HCT116 (cell line): ENCODE measurements around the gene SPNS1. TPM values are rescaled to one million over a fixed set of nuclear protein-coding genes. Genes with fewer than 3 reads are reported as not detected.

ENCODE experiments used
- ATAC-seq: fragments of 200-7000 bp; cut with Tn5 transposase; 2 replicates; pipeline ENCODE4 v1.9.1; 2020; ENCODE audit warnings: mild to moderate bottlenecking, moderate library complexity
- BruUV-seq: library from RNA; stranded (reverse); fragments of 400-500 nt; replicated peaks from 2 replicates; lab custom pipeline; 2021; lab: Mats Ljungman, UMichigan
- CTCF ChIA-PET: fragments of 300-600 bp; sonication (Branson Sonifier 250); formaldehyde crosslinking; loops from one replicate; lab custom pipeline; 2021; ENCODE audit warnings: antibody characterized with exemption; lab: Charles Lee
- POLR2A ChIA-PET: fragments of 300-600, 350-600 bp; sonication (Branson Sonifier 250); formaldehyde crosslinking; loops from one replicate; lab custom pipeline; 2021; ENCODE audit warnings: antibody characterized with exemption; lab: Charles Lee
- RAD21 ChIA-PET, 2 experiments: fragments of 300-600 bp; sonication (Branson Sonifier 250); formaldehyde crosslinking; loops; one replicate each; lab custom pipeline; 2023; ENCODE audit warnings: low total read pairs in 2 of 2; ENCODE audit not compliant: uncharacterized antibody in 2 of 2, unreplicated experiment in 2 of 2, low non-redundant PET in 1 of 2; lab: Charles Lee
- DNase-seq: peaks from one replicate; pipeline ENCODE4 v3.0.0-alpha.2; 2010; ENCODE audit warnings: low read depth, low spot score
- H2AFZ ChIP-seq: fragments of 200-600 bp; shearing (Covaris generic), sonication (generic); 2 replicates; pipeline ENCODE4 v1.6.1; 2017; ENCODE audit warnings: low read depth, mixed run types, mixed read lengths, antibody characterized with exemption, low read length; ENCODE audit not compliant: poor library complexity, severe bottlenecking
- H3K27ac ChIP-seq: 2 replicates; pipeline ENCODE4 v1.5.1; 2012; ENCODE audit warnings: low read depth, low read length
- H3K27me3 ChIP-seq: fragments of 200-600 bp; sonication (generic); 2 replicates; pipeline ENCODE4 v1.6.1; 2016; ENCODE audit warnings: mixed run types, low read length, mixed read lengths; ENCODE audit not compliant: insufficient read depth
- H3K36me3 ChIP-seq, 2 experiments: fragments of 200-500 bp in 1 of 2; fragments of 200-600 bp in 1 of 2; sonication (Bioruptor generic) in 1 of 2; sonication (generic) in 1 of 2; 2 replicates each; pipeline versions ENCODE4 v1.5.1 to v1.6.1; 2014 to 2016; ENCODE audit warnings: low read length in 2 of 2, inconsistent platforms in 1 of 2, mixed read lengths in 1 of 2, mixed run types in 1 of 2; ENCODE audit not compliant: insufficient read depth in 2 of 2, control insufficient read depth in 1 of 2
- H3K4me1 ChIP-seq, 2 experiments: fragments of 200-600 bp in 1 of 2; sonication (generic) in 1 of 2; 2 replicates each; pipeline versions ENCODE4 v1.5.1 to v1.6.1; 2012 to 2017; ENCODE audit warnings: low read length in 2 of 2, inconsistent platforms in 1 of 2, mild to moderate bottlenecking in 1 of 2, mixed read lengths in 1 of 2, mixed run types in 1 of 2, moderate library complexity in 1 of 2; ENCODE audit not compliant: insufficient read depth in 2 of 2, control insufficient read depth in 1 of 2
- H3K4me2 ChIP-seq: fragments of 200-600 bp; sonication (generic); 2 replicates; pipeline ENCODE4 v1.6.1; 2017; ENCODE audit warnings: mixed run types, low read length, mixed read lengths
- H3K4me3 ChIP-seq, 2 experiments: fragments of 200-600 bp in 1 of 2; sonication (generic) in 1 of 2; replicated peaks in 1 of 2; 2 replicates each; pipeline ENCODE4 v1.5.1; 2011 to 2016; ENCODE audit warnings: low read length in 2 of 2, control low read depth in 1 of 2, low read depth in 1 of 2, mild to moderate bottlenecking in 1 of 2, mixed read lengths in 1 of 2, mixed run types in 1 of 2
- H3K79me2 ChIP-seq: fragments of 200-600 bp; sonication (generic); 2 replicates; pipeline ENCODE4 v1.6.1; 2017; ENCODE audit warnings: mild to moderate bottlenecking, mixed run types, low read length, moderate library complexity, mixed read lengths; ENCODE audit not compliant: insufficient read depth
- H3K9ac ChIP-seq: fragments of 200-600 bp; sonication (generic); 2 replicates; pipeline ENCODE4 v1.6.1; 2016; ENCODE audit warnings: low read length, mixed read lengths
- H3K9me2 ChIP-seq: fragments of 200-600 bp; sonication (generic), shearing (Covaris generic); 2 replicates; pipeline ENCODE4 v1.6.1; 2017; ENCODE audit warnings: mixed run types, mild to moderate bottlenecking, moderate library complexity; ENCODE audit not compliant: insufficient read depth
- H3K9me3 ChIP-seq, 2 experiments: fragments of 200-500 bp in 1 of 2; fragments of 200-600 bp in 1 of 2; sonication (Bioruptor generic) in 1 of 2; sonication (generic) in 1 of 2; 2 replicates each; pipeline ENCODE4 v1.6.1; 2014 to 2017; ENCODE audit warnings: low read length in 2 of 2, mixed read lengths in 2 of 2, inconsistent platforms in 1 of 2, low read depth in 1 of 2, mild to moderate bottlenecking in 1 of 2, mixed run types in 1 of 2, moderate library complexity in 1 of 2; ENCODE audit not compliant: control insufficient read depth in 1 of 2, insufficient read depth in 1 of 2
- H4K20me1 ChIP-seq: fragments of 200-600 bp; sonication (generic), shearing (Covaris generic); 2 replicates; pipeline ENCODE4 v1.6.1; 2017; ENCODE audit warnings: mixed run types, mild to moderate bottlenecking, moderate library complexity; ENCODE audit not compliant: insufficient read depth
- CBX3 ChIP-seq: IDR thresholded peaks from 2 replicates; pipeline ENCODE4 v1.6.1; 2012; ENCODE audit warnings: low read depth
- CEBPB ChIP-seq: IDR thresholded peaks from 2 replicates; pipeline ENCODE4 v1.6.1; 2012; ENCODE audit warnings: low read depth
- EGR1 ChIP-seq: IDR thresholded peaks from 2 replicates; pipeline ENCODE4 v1.6.1; 2012; ENCODE audit warnings: low read depth
- ELF1 ChIP-seq: IDR thresholded peaks from 2 replicates; pipeline ENCODE4 v1.6.1; 2012; ENCODE audit warnings: low read depth, borderline replicate concordance
- EZH2phosphoT487 ChIP-seq: fragments of 200-600 bp; IDR thresholded peaks from 2 replicates; pipeline ENCODE4 v1.6.1; 2018; ENCODE audit warnings: antibody characterized with exemption, borderline replicate concordance
- POLR2A ChIP-seq: IDR thresholded peaks from 2 replicates; pipeline ENCODE4 v1.7.0; 2011; ENCODE audit warnings: borderline replicate concordance; ENCODE audit not compliant: insufficient read depth, insufficient read length; ENCODE audit errors: extremely low read depth
- POLR2AphosphoS5 ChIP-seq: IDR thresholded peaks from 2 replicates; pipeline ENCODE4 v1.6.1; 2011; ENCODE audit warnings: mild to moderate bottlenecking, low read depth, low read length, moderate library complexity
- RAD21 ChIP-seq: IDR thresholded peaks from 2 replicates; pipeline ENCODE4 v1.6.1; 2012; ENCODE audit warnings: low read depth, mild to moderate bottlenecking
- SIN3A ChIP-seq: IDR thresholded peaks from 2 replicates; pipeline ENCODE4 v1.6.1; 2012; ENCODE audit warnings: low read depth
- SRF ChIP-seq: IDR thresholded peaks from 2 replicates; pipeline ENCODE4 v1.6.1; 2012; ENCODE audit warnings: low read depth
- ZNF274 ChIP-seq: fragments of 200-500 bp; sonication (Bioruptor generic); IDR thresholded peaks from 2 replicates; pipeline ENCODE4 v1.6.1; 2014; ENCODE audit warnings: mild to moderate bottlenecking, low read depth, low read length, inconsistent platforms
- intact Hi-C: fragments of 100-400 bp; cut with micrococcal nuclease; formaldehyde crosslinking; loops from 2 replicates; pipeline ENCODE4 v1.10.0; 2022
- total RNA-seq: library from RNA; stranded (reverse); gene quantifications from one replicate; pipeline ENCODE4 v1.2.1, GENCODE V29; 2021; ENCODE audit not compliant: unreplicated experiment
- TF ChIP-seq, protein P1 (sequence below), 3 experiments: fragments of 200-600 bp in 1 of 3; sonication (generic) in 1 of 3; IDR thresholded peaks in 2 of 3; conservative IDR thresholded peaks in 1 of 3; 2 replicates each; pipeline ENCODE4 v1.5.1; 2012 to 2017; ENCODE audit warnings: low read depth in 2 of 3, low read length in 2 of 3, antibody characterized with exemption in 1 of 3, borderline replicate concordance in 1 of 3, control low read depth in 1 of 3, mild to moderate bottlenecking in 1 of 3, mixed read lengths in 1 of 3, mixed run types in 1 of 3, moderate library complexity in 1 of 3; ENCODE audit not compliant: insufficient read depth in 1 of 3
- TF ChIP-seq, protein P2 (sequence below): IDR thresholded peaks from 2 replicates; pipeline ENCODE4 v1.6.1; 2012
- TF ChIP-seq, protein P3 (sequence below): IDR thresholded peaks from 2 replicates; pipeline ENCODE4 v1.6.1; 2012; ENCODE audit warnings: low read depth

SPNS1 gene
- total RNA-seq, 1 experiment from 2014 or later = 32.3 TPM

DNA sequence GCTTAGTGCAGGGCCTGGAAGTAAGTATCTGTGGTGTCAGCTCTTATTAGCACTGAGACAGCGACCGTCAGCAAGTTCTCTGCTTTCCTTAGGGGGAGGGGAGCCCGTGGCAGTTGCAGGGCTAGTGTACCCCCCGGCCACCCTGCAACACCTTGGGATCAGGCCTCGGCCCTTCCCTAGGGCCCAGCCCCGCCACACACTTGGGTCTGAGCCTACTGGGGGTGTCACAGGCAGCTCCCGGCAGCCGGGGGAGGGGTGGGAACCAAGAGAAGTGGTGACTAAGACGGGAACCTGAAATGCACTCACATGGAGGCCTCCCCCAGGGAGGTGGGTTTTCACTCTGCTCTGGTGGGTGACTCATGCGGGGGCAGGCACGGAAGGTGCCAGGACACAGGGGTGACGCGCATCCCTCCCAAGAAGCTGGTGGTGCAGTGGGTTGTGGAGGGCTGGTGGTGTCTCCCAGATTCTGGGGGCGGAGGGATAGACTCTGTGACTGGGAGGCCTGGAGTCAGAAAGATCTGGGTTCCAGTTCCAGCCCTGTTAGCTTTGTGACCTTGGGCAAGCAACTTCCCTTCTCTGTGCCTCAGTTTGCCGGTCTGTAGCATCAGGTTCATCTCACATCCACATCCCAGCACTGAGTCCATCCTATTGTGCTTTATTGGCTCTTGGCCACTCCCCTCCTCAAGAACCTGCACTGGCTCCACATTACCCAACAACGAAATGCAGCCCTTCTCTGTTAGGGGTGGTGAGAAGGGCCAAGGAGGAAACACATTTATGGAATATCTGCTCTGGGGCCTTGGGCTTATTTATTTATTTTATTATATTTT, 54.8 kb downstream of the SPNS1 start:
- no TSS peak for BruUV-seq

DNA sequence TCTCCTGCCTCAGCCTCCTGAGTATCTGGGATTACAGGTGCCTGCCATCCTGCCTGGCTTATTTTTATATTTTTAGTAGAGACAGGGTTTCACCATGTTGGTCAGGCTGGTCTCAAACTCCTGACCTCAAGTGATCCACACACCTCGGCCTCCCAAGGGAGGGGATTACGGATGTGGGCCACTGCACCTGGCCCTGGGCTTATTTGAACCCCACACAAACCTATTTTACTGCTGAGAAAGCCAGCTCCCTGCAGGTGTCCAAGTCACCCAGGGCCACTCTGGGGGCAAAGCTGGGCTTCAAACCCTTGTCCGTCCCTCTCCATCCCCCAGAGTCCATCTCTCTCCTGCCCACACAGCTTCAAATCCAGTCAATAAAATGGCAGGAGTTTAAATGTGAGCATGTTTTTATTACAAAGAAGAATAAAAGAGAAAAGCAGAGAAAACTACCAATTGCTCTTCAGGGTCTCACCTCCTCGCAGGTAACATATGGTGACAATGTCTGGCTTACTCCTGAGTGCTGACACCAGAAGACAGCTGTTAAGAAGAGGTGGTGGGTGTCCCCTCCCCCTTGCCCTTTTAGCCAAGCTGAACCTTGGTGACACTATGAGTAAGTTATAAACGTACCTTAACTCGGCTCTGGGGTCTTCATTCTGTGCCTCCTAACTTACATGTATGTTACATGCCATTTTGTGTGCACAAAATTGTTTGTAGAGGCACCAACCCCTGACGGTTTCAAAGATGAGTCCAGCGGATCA, 55.7 kb downstream of the SPNS1 start:
- H3K79me2 ChIP-seq = no peaks in the 10 kb centered on the region
- no peak for TF ChIP-seq SIN3A
- no peak for TF ChIP-seq EZH2phosphoT487
- TF ChIP-seq CBX3 = no peak
- TF ChIP-seq RAD21 = no peak
- TF ChIP-seq, protein P1, sequence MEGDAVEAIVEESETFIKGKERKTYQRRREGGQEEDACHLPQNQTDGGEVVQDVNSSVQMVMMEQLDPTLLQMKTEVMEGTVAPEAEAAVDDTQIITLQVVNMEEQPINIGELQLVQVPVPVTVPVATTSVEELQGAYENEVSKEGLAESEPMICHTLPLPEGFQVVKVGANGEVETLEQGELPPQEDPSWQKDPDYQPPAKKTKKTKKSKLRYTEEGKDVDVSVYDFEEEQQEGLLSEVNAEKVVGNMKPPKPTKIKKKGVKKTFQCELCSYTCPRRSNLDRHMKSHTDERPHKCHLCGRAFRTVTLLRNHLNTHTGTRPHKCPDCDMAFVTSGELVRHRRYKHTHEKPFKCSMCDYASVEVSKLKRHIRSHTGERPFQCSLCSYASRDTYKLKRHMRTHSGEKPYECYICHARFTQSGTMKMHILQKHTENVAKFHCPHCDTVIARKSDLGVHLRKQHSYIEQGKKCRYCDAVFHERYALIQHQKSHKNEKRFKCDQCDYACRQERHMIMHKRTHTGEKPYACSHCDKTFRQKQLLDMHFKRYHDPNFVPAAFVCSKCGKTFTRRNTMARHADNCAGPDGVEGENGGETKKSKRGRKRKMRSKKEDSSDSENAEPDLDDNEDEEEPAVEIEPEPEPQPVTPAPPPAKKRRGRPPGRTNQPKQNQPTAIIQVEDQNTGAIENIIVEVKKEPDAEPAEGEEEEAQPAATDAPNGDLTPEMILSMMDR (IDR thresholded peaks at IDR 0.05 in 2 of 3, conservative IDR thresholded peaks at IDR 0.05 in 1 of 3; ENCODE audit: borderline replicate concordance in 1 of 3, insufficient read depth in 1 of 3, low read depth in 2 of 3, low read length in 2 of 3) = no peak
- no peak for TF ChIP-seq SRF
- TF ChIP-seq, protein P2, sequence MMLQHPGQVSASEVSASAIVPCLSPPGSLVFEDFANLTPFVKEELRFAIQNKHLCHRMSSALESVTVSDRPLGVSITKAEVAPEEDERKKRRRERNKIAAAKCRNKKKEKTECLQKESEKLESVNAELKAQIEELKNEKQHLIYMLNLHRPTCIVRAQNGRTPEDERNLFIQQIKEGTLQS = no peak
- no peak for TF ChIP-seq ZNF274
- no peak for TF ChIP-seq CEBPB
- TF ChIP-seq POLR2AphosphoS5 = no peak
- TF ChIP-seq POLR2A = no peak
- TF ChIP-seq, protein P3, sequence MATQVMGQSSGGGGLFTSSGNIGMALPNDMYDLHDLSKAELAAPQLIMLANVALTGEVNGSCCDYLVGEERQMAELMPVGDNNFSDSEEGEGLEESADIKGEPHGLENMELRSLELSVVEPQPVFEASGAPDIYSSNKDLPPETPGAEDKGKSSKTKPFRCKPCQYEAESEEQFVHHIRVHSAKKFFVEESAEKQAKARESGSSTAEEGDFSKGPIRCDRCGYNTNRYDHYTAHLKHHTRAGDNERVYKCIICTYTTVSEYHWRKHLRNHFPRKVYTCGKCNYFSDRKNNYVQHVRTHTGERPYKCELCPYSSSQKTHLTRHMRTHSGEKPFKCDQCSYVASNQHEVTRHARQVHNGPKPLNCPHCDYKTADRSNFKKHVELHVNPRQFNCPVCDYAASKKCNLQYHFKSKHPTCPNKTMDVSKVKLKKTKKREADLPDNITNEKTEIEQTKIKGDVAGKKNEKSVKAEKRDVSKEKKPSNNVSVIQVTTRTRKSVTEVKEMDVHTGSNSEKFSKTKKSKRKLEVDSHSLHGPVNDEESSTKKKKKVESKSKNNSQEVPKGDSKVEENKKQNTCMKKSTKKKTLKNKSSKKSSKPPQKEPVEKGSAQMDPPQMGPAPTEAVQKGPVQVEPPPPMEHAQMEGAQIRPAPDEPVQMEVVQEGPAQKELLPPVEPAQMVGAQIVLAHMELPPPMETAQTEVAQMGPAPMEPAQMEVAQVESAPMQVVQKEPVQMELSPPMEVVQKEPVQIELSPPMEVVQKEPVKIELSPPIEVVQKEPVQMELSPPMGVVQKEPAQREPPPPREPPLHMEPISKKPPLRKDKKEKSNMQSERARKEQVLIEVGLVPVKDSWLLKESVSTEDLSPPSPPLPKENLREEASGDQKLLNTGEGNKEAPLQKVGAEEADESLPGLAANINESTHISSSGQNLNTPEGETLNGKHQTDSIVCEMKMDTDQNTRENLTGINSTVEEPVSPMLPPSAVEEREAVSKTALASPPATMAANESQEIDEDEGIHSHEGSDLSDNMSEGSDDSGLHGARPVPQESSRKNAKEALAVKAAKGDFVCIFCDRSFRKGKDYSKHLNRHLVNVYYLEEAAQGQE = no peak

More for the DNA sequence above, 54.8 kb downstream of the SPNS1 start:
- H3K79me2 ChIP-seq = no peaks in the 10 kb centered on the region
- H3K4me3 ChIP-seq = no peak overlapping the region
- no peaks in the 10 kb centered on the region for H3K9me2 ChIP-seq
- RAD21 ChIA-PET = no interaction called here
- CTCF ChIA-PET = no interaction called here
- H4K20me1 ChIP-seq = no peaks in the 10 kb centered on the region
- no peaks in the 10 kb centered on the region for H3K27me3 ChIP-seq
- intact Hi-C loops = no loop called here
- H2AFZ ChIP-seq = no peak overlapping the region
- no peaks in the 10 kb centered on the region for H3K9me3 ChIP-seq
- POLR2A ChIA-PET = no interaction called here
- H3K9ac ChIP-seq = no peak overlapping the region
- H3K4me1 ChIP-seq = peaks cover 2 to 9% of the 10 kb centered on the region in 2 experiments; a peak in 2 of 4 replicates
- ATAC-seq = peak; percentile 58; the same call in 1 of the 2 replicates
- no peak for DNase-seq
- no peak overlapping the region for H3K27ac ChIP-seq
- TF ChIP-seq EGR1 (peak; percentile 40; the same call in 1 of the 2 replicates), ELF1 (no peak)
- no peaks in the 10 kb centered on the region for H3K36me3 ChIP-seq
- peak overlapping the region; percentile 45 for H3K4me2 ChIP-seq

More for the DNA sequence above, 55.7 kb downstream of the SPNS1 start:
- RAD21 ChIA-PET = no interaction called here
- Histone ChIP-seq H3K4me3 (no peak overlapping the region), H3K36me3 (no peaks in the 10 kb centered on the region), H2AFZ (no peak overlapping the region), H3K4me2 (no peak overlapping the region), H3K9me2 (no peaks in the 10 kb centered on the region), H3K9ac (no peak overlapping the region), H3K27ac (no peak overlapping the region), H4K20me1 (no peaks in the 10 kb centered on the region), H3K27me3 (no peaks in the 10 kb centered on the region), H3K9me3 (no peaks in the 10 kb centered on the region), H3K4me1 (peaks cover 2 to 9% of the 10 kb centered on the region in 2 experiments; a peak in 2 of 4 replicates)
- CTCF ChIA-PET = no interaction called here
- no TSS peak for BruUV-seq
- DNase-seq = no peak
- no peak for ATAC-seq
- POLR2A ChIA-PET = no interaction called here
- intact Hi-C loops = no loop called here
